Measurements from ENCODE around the gene TMEM154.

- no peak for TF ChIP-seq POLR2AphosphoS5 (IDR thresholded peaks at IDR 0.05)
- peak in 1 of 5 experiments; percentile 22 for TF ChIP-seq CTCF (IDR thresholded peaks at IDR 0.05)
Observed at GRCh38 chr4:152655272-152656129, 24.3 kb downstream of the TMEM154 start.

Measured in transverse colon (tissue), 4 donors.